RPMI7951 (cell line): ENCODE measurements around the gene PPP6C. TPM values are rescaled to one million over a fixed set of nuclear protein-coding genes. Genes with fewer than 3 reads are reported as not detected.
"Not testable (repeated sequence)": the region's sequence is repeated elsewhere in the genome, so short reads cannot be mapped to it uniquely, and the experiment has no call there.

ENCODE experiments used
- DNase-seq: peaks from one replicate; pipeline ENCODE4 v3.0.0-alpha.2; 2012; ENCODE audit warnings: low read depth
- total RNA-seq: library from RNA; depleted of rRNA; stranded (reverse); fragments of >200 nt; shearing (Covaris generic); gene quantifications from 2 replicates; pipeline ENCODE4 v1.2.3, GENCODE V29; 2014; rRNA removed

Gene PPP6C
- total RNA-seq, result 32.0 and 38.3 TPM in 2 replicates

- peak; percentile 90 for DNase-seq
Observed at GRCh38 chr9:125189361-125190289, at the start of gene PPP6C. PPP6C (minus strand) TSS chr9:125189803; CDS start chr9:125189718, 85 bp downstream.

- no peak for DNase-seq
Observed at GRCh38 chr9:125238915-125239446, 49.4 kb upstream of the PPP6C start.

- DNase-seq, result no peak
Observed at GRCh38 chr9:125238127-125238914, 48.7 kb upstream of the PPP6C start.

GRCh38 chr9:125236520-125237159 is 47.0 kb upstream of the PPP6C start:
- DNase-seq, result not testable (repeated sequence)

GRCh38 chr9:125235804-125236519 is 46.4 kb upstream of the PPP6C start:
- no peak for DNase-seq

- DNase-seq, result not testable (repeated sequence)
Observed at GRCh38 chr9:125234099-125234498, 44.5 kb upstream of the PPP6C start.

- DNase-seq, result peak; percentile 87
Observed at GRCh38 chr9:125233678-125234077, 44.1 kb upstream of the PPP6C start.

GRCh38 chr9:125227761-125228160 is 38.2 kb upstream of the PPP6C start:
- no peak for DNase-seq

GRCh38 chr9:125224858-125225257 is 35.3 kb upstream of the PPP6C start:
- not testable (repeated sequence) for DNase-seq

GRCh38 chr9:125218621-125219020 is 29.0 kb upstream of the PPP6C start:
- DNase-seq, result no peak

- DNase-seq, result no peak
Observed at GRCh38 chr9:125214186-125214585, 24.6 kb upstream of the PPP6C start.

GRCh38 chr9:125204477-125204876 is 14.9 kb upstream of the PPP6C start:
- DNase-seq, result no peak

- DNase-seq, result no peak
Observed at GRCh38 chr9:125202846-125203618, 13.4 kb upstream of the PPP6C start.

- peak; percentile 90 for DNase-seq
Observed at GRCh38 chr9:125200216-125201047, 10.8 kb upstream of the PPP6C start, which contains the start of gene RABEPK. RABEPK (plus strand) TSS chr9:125200542; CDS start chr9:125203014, 2,472 bp downstream.

- not testable (repeated sequence) for DNase-seq
Observed at GRCh38 chr9:125195591-125195990, 6.0 kb upstream of the PPP6C start.

GRCh38 chr9:125194466-125194865 is 4.9 kb upstream of the PPP6C start:
- DNase-seq, result not testable (repeated sequence)

- no peak for DNase-seq
Observed at GRCh38 chr9:125190361-125190801, 778 bp upstream of the PPP6C start.

GRCh38 chr9:125189011-125189360 is 617 bp downstream of the PPP6C start:
- DNase-seq, result no peak

- no peak for DNase-seq
Observed at GRCh38 chr9:125183561-125183960, 6.0 kb downstream of the PPP6C start.
